Astrocyte (in vitro differentiated cells and primary cell): ENCODE data around the gene CNTRL.

ENCODE experiments used
- EZH2 ChIP-seq: IDR thresholded peaks from 2 replicates; pipeline ENCODE4 v1.6.1; 2012; ENCODE audit warnings: mild to moderate bottlenecking, low read length, inconsistent platforms; ENCODE audit not compliant: insufficient read depth
- TF ChIP-seq, protein P1 (sequence below): IDR thresholded peaks from 2 replicates; pipeline ENCODE4 v1.5.1; 2011; ENCODE audit warnings: low read depth, mild to moderate bottlenecking, inconsistent platforms, low read length, moderate library complexity; ENCODE audit not compliant: insufficient read depth

DNA sequence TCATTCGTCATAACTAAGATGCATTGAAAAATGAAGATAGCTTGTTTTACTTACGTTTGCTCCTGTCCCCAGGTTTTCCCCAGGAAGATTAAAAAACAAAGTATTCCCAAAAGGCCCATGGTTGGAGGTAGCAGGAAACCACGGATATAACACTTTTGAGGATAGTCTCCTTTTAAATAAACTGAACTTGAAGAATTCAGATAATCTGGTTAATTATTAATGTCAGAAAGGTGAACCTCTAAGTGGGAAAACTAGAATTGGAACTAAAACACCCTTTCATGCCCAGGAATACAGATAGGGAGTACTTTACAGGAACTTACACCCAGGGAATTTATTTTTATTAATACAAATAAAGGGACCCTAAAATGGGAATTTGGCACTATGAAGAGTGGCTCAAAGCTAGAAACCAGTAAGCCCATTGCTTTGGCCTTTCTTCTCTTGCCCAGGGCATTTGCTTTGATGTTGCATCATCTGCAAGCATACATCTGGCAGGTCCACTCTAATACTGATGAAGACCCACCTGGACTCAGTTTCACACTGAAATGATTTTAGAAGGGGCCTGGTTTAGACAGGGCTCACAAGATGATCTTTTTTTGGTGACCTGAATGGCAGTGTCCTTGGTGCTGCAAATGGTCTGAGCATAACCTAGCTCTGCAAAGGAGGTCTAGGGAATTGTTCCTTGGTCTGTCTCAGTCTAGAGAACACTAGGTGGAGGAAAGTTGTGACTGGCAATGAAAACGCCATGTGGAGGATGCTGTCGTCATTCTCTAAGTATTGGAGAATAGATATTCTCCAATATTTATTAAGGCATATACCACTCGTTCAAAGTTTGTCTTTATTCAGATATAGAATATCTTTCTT lies 24.4 kb upstream of the CNTRL start, which contains the start of gene C5:
- no peak for TF ChIP-seq EZH2
- TF ChIP-seq, protein P1, sequence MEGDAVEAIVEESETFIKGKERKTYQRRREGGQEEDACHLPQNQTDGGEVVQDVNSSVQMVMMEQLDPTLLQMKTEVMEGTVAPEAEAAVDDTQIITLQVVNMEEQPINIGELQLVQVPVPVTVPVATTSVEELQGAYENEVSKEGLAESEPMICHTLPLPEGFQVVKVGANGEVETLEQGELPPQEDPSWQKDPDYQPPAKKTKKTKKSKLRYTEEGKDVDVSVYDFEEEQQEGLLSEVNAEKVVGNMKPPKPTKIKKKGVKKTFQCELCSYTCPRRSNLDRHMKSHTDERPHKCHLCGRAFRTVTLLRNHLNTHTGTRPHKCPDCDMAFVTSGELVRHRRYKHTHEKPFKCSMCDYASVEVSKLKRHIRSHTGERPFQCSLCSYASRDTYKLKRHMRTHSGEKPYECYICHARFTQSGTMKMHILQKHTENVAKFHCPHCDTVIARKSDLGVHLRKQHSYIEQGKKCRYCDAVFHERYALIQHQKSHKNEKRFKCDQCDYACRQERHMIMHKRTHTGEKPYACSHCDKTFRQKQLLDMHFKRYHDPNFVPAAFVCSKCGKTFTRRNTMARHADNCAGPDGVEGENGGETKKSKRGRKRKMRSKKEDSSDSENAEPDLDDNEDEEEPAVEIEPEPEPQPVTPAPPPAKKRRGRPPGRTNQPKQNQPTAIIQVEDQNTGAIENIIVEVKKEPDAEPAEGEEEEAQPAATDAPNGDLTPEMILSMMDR, result no peak
